ENCODE data around the gene MATN1.

Gene MATN1

GRCh38 chr1:30730346-30731108 is 7.1 kb upstream of the MATN1 start:
- no peak for DNase-seq

- DNase-seq = no peak
These were observed 6.5 kb upstream of the MATN1 start for GRCh38 chr1:30729901-30730300.

- DNase-seq = no peak
These were observed 5.7 kb upstream of the MATN1 start for GRCh38 chr1:30728832-30729638.

- no peak for DNase-seq
These were observed 5.0 kb upstream of the MATN1 start for GRCh38 chr1:30728340-30728739.

GRCh38 chr1:30727824-30728223 is 4.4 kb upstream of the MATN1 start:
- no peak for DNase-seq

- no peak for DNase-seq
These were observed 3.6 kb upstream of the MATN1 start for GRCh38 chr1:30726773-30727684.

GRCh38 chr1:30726236-30726635 is 2.9 kb upstream of the MATN1 start:
- DNase-seq = no peak

GRCh38 chr1:30725450-30726095 is 2.2 kb upstream of the MATN1 start:
- no peak for DNase-seq

GRCh38 chr1:30724655-30725421 is 1.5 kb upstream of the MATN1 start:
- DNase-seq = no peak

- DNase-seq = no peak
These were observed 790 bp upstream of the MATN1 start for GRCh38 chr1:30724175-30724574.

- no peak for DNase-seq
These were observed 1.4 kb downstream of the MATN1 start for GRCh38 chr1:30721812-30722537.

- no peak for DNase-seq
These were observed 2.0 kb downstream of the MATN1 start for GRCh38 chr1:30721341-30721793.

GRCh38 chr1:30720271-30721223 is 2.8 kb downstream of the MATN1 start:
- no peak for DNase-seq

- no peak for DNase-seq
These were observed 3.7 kb downstream of the MATN1 start for GRCh38 chr1:30719406-30720270.

- peak; percentile 81 for DNase-seq
These were observed 4.6 kb downstream of the MATN1 start for GRCh38 chr1:30718636-30719405.

GRCh38 chr1:30718091-30718635 is 5.2 kb downstream of the MATN1 start:
- DNase-seq = peak; percentile 100

GRCh38 chr1:30716646-30717045 is 6.7 kb downstream of the MATN1 start:
- DNase-seq = no peak

GRCh38 chr1:30715886-30716285 is 7.5 kb downstream of the MATN1 start:
- no peak for DNase-seq

Measured in activated gamma-delta T cell treated with Interleukin-2 at 50 U/mL for 16 hours (primary cell).